CD4-positive, CD25-positive, alpha-beta regulatory T cell (primary cell): Measurements from ENCODE around the gene GALNT18. TPM values are rescaled to one million over a fixed set of nuclear protein-coding genes. Genes with fewer than 3 reads are reported as not detected.
"Not testable (repeated sequence)": the region's sequence is repeated elsewhere in the genome, so short reads cannot be mapped to it uniquely, and the experiment has no call there.

ENCODE experiments used
- ATAC-seq, 2 donors: fragments of 150-1000 bp; cut with Tn5 transposase; one replicate each; pipeline ENCODE4 v1.10.0; 2021; ENCODE audit warnings: low read depth in 2 of 2, moderate number of reproducible peaks in 2 of 2, moderate library complexity in 1 of 2
- DNase-seq, 3 donors: peaks; one replicate each; pipeline versions ENCODE4 v3.0.0 to v3.0.0-alpha.2; 2012 to 2022; ENCODE audit warnings: mixed read lengths in 1 of 3
- H3K27ac ChIP-seq: one replicate; pipeline ENCODE4 v1.7.0; 2013; ENCODE audit warnings: mild to moderate bottlenecking, low read length; ENCODE audit not compliant: insufficient read depth, poor library complexity, severe bottlenecking
- H3K27me3 ChIP-seq: one replicate; pipeline ENCODE4 v1.7.0; 2013; ENCODE audit warnings: low read length; ENCODE audit not compliant: control insufficient read depth, insufficient read depth
- H3K36me3 ChIP-seq: one replicate; pipeline ENCODE4 v1.7.0; 2013; ENCODE audit warnings: mild to moderate bottlenecking, low read length, moderate library complexity; ENCODE audit not compliant: control insufficient read depth, insufficient read depth
- H3K4me1 ChIP-seq: 2 replicates; pipeline ENCODE4 v1.7.0; 2013; ENCODE audit warnings: mild to moderate bottlenecking, low read length; ENCODE audit not compliant: insufficient read depth, control insufficient read depth, poor library complexity, severe bottlenecking
- H3K4me3 ChIP-seq: one replicate; pipeline ENCODE4 v1.7.0; 2013; ENCODE audit warnings: low read depth, mild to moderate bottlenecking, low read length, moderate library complexity
- H3K9me3 ChIP-seq, 2 experiments: 1 replicate in 1 of 2; 2 replicates in 1 of 2; pipeline ENCODE4 v1.7.0; 2013; ENCODE audit warnings: low read length in 2 of 2, mild to moderate bottlenecking in 1 of 2, moderate library complexity in 1 of 2; ENCODE audit not compliant: control insufficient read depth in 2 of 2
- H3K27ac Mint-ChIP-seq, 3 donors: one replicate each; pipeline ENCODE4 v1.8.0; 2020 to 2022; ENCODE audit warnings: mild to moderate bottlenecking in 3 of 3, mixed read lengths in 3 of 3, moderate library complexity in 2 of 3
- H3K27me3 Mint-ChIP-seq: one replicate; pipeline ENCODE4 v1.8.0; 2022; ENCODE audit warnings: mild to moderate bottlenecking, mixed read lengths
- H3K36me3 Mint-ChIP-seq: one replicate; pipeline ENCODE4 v1.8.0; 2020; ENCODE audit warnings: mixed read lengths
- H3K4me1 Mint-ChIP-seq, 4 donors: one replicate each; pipeline ENCODE4 v1.8.0; 2020 to 2022; ENCODE audit warnings: mixed read lengths in 4 of 4, mild to moderate bottlenecking in 1 of 4
- H3K4me3 Mint-ChIP-seq, 4 donors: one replicate each; pipeline ENCODE4 v1.8.0; 2020 to 2022; ENCODE audit warnings: mild to moderate bottlenecking in 4 of 4, mixed read lengths in 4 of 4, moderate library complexity in 3 of 4
- H3K9me3 Mint-ChIP-seq, 7 donors: one replicate each; pipeline ENCODE4 v1.8.0; 2020 to 2022; ENCODE audit warnings: mixed read lengths in 7 of 7, mild to moderate bottlenecking in 3 of 7, moderate library complexity in 2 of 7
- polyA plus RNA-seq, 4 donors: library from polyadenylated mRNA; unstranded; fragments of 300-500 nt; fragmentation: Illumina TruSeq; gene quantifications; one replicate each; pipeline ENCODE4 v1.2.3, GENCODE V29; 2021
- total RNA-seq: library from RNA; stranded (reverse); gene quantifications from one replicate; pipeline ENCODE4 v1.2.3, GENCODE V29; 2022

The GALNT18 gene
- total and polyA plus RNA-seq, 5 donors from 2014 or later = 0.10 TPM; not detected in 4

- Mint-ChIP-seq H3K27me3 (no peaks in the 10 kb centered on the region), H3K27ac (no peak overlapping the region), H3K4me1 (no peaks in the 10 kb centered on the region), H3K4me3 (no peak overlapping the region), H3K9me3 (no peaks in the 10 kb centered on the region), H3K36me3 (no peaks in the 10 kb centered on the region)
- Histone ChIP-seq H3K4me1 (no peaks in the 10 kb centered on the region), H3K4me3 (no peak overlapping the region), H3K36me3 (no peaks in the 10 kb centered on the region), H3K27me3 (no peaks in the 10 kb centered on the region), H3K27ac (no peak overlapping the region), H3K9me3 (no peaks in the 10 kb centered on the region)
- ATAC-seq (no peak), DNase-seq (no peak)
These were observed 173.2 kb downstream of the GALNT18 start for GRCh38 chr11:11448626-11449025.

GRCh38 chr11:11447601-11448000 lies 174.2 kb downstream of the GALNT18 start:
- not testable (repeated sequence) for H3K27me3 Mint-ChIP-seq, ATAC-seq, H3K4me1 ChIP-seq, H3K36me3 ChIP-seq, H3K4me3 ChIP-seq, DNase-seq, H3K36me3 Mint-ChIP-seq, H3K27ac Mint-ChIP-seq, H3K27ac ChIP-seq, H3K27me3 ChIP-seq, H3K9me3 ChIP-seq, H3K4me3 Mint-ChIP-seq, H3K4me1 Mint-ChIP-seq, H3K9me3 Mint-ChIP-seq

GRCh38 chr11:11446967-11447366 lies 174.8 kb downstream of the GALNT18 start:
- Mint-ChIP-seq H3K27me3 (peaks cover 5% of the 10 kb centered on the region), H3K36me3 (no peaks in the 10 kb centered on the region), H3K9me3 (no peaks in the 10 kb centered on the region), H3K27ac (no peak overlapping the region), H3K4me3 (no peak overlapping the region), H3K4me1 (no peaks in the 10 kb centered on the region)
- no peak for ATAC-seq
- Histone ChIP-seq H3K4me1 (no peaks in the 10 kb centered on the region), H3K9me3 (no peaks in the 10 kb centered on the region), H3K27ac (no peak overlapping the region), H3K27me3 (no peaks in the 10 kb centered on the region), H3K4me3 (no peak overlapping the region), H3K36me3 (no peaks in the 10 kb centered on the region)
- no peak for DNase-seq

- Histone ChIP-seq H3K27ac (no peak overlapping the region), H3K27me3 (no peaks in the 10 kb centered on the region), H3K4me1 (no peaks in the 10 kb centered on the region), H3K9me3 (no peaks in the 10 kb centered on the region), H3K4me3 (no peak overlapping the region), H3K36me3 (no peaks in the 10 kb centered on the region)
- no peak overlapping the region for H3K4me3 Mint-ChIP-seq
- ATAC-seq (no peak), DNase-seq (no peak)
- H3K27ac Mint-ChIP-seq = no peak overlapping the region
- peaks cover 5% of the 10 kb centered on the region for H3K27me3 Mint-ChIP-seq
- no peaks in the 10 kb centered on the region for H3K36me3 Mint-ChIP-seq
- no peaks in the 10 kb centered on the region for H3K4me1 Mint-ChIP-seq
- H3K9me3 Mint-ChIP-seq = no peaks in the 10 kb centered on the region
These were observed 175.2 kb downstream of the GALNT18 start for GRCh38 chr11:11446564-11446963.

GRCh38 chr11:11445441-11446185 lies 176.2 kb downstream of the GALNT18 start:
- DNase-seq (no peak), ATAC-seq (no peak)
- Histone ChIP-seq H3K36me3 (no peaks in the 10 kb centered on the region), H3K9me3 (no peaks in the 10 kb centered on the region), H3K4me1 (no peaks in the 10 kb centered on the region), H3K27me3 (no peaks in the 10 kb centered on the region), H3K4me3 (no peak overlapping the region), H3K27ac (no peak overlapping the region)
- Mint-ChIP-seq H3K4me1 (no peaks in the 10 kb centered on the region), H3K4me3 (no peak overlapping the region), H3K36me3 (no peaks in the 10 kb centered on the region), H3K27me3 (peaks cover 5% of the 10 kb centered on the region), H3K9me3 (no peaks in the 10 kb centered on the region), H3K27ac (no peak overlapping the region)

- Histone ChIP-seq H3K27me3 (no peaks in the 10 kb centered on the region), H3K4me3 (no peak overlapping the region), H3K9me3 (no peaks in the 10 kb centered on the region), H3K36me3 (no peaks in the 10 kb centered on the region), H3K27ac (no peak overlapping the region), H3K4me1 (no peaks in the 10 kb centered on the region)
- ATAC-seq = no peak
- Mint-ChIP-seq H3K9me3 (no peaks in the 10 kb centered on the region), H3K27ac (no peak overlapping the region), H3K27me3 (peaks cover 5% of the 10 kb centered on the region), H3K36me3 (no peaks in the 10 kb centered on the region), H3K4me3 (no peak overlapping the region), H3K4me1 (no peaks in the 10 kb centered on the region)
- no peak for DNase-seq
These were observed 177.0 kb downstream of the GALNT18 start for GRCh38 chr11:11444804-11445131.

GRCh38 chr11:11444027-11444803 lies 177.6 kb downstream of the GALNT18 start:
- Mint-ChIP-seq H3K27me3 (peaks cover 5% of the 10 kb centered on the region), H3K9me3 (no peaks in the 10 kb centered on the region), H3K4me3 (no peak overlapping the region), H3K36me3 (no peaks in the 10 kb centered on the region), H3K27ac (no peak overlapping the region), H3K4me1 (no peaks in the 10 kb centered on the region)
- Histone ChIP-seq H3K9me3 (no peaks in the 10 kb centered on the region), H3K27ac (no peak overlapping the region), H3K4me3 (no peak overlapping the region), H3K36me3 (no peaks in the 10 kb centered on the region), H3K27me3 (no peaks in the 10 kb centered on the region), H3K4me1 (no peaks in the 10 kb centered on the region)
- ATAC-seq = no peak
- no peak for DNase-seq

GRCh38 chr11:11442791-11443190 lies 179.0 kb downstream of the GALNT18 start:
- no peak overlapping the region for H3K27ac ChIP-seq
- Mint-ChIP-seq H3K4me3 (no peak overlapping the region), H3K27me3 (peaks cover 5% of the 10 kb centered on the region), H3K36me3 (no peaks in the 10 kb centered on the region), H3K27ac (no peak overlapping the region), H3K9me3 (no peaks in the 10 kb centered on the region), H3K4me1 (no peaks in the 10 kb centered on the region)
- H3K4me3 ChIP-seq = no peak overlapping the region
- H3K9me3 ChIP-seq = no peaks in the 10 kb centered on the region
- DNase-seq = no peak
- H3K27me3 ChIP-seq = no peaks in the 10 kb centered on the region
- H3K4me1 ChIP-seq = no peaks in the 10 kb centered on the region
- no peaks in the 10 kb centered on the region for H3K36me3 ChIP-seq
- ATAC-seq = no peak
